Neural progenitor cell (in vitro differentiated cells): ENCODE data around the gene SMAD2. TPM values are rescaled to one million over a fixed set of nuclear protein-coding genes. Genes with fewer than 3 reads are reported as not detected.

Experiments
- DNase-seq: peaks from one replicate; pipeline ENCODE4 v3.0.0-alpha.2; 2016; ENCODE audit warnings: low spot score
- H2AFZ ChIP-seq: fragments of 200-600 bp; sonication (generic); replicated peaks from 2 replicates; pipeline ENCODE4 v1.6.1; 2016; ENCODE audit warnings: antibody characterized with exemption
- H3F3A ChIP-seq: fragments of 200-600 bp; sonication (generic); 2 replicates; pipeline ENCODE4 v1.6.1; 2016; ENCODE audit warnings: antibody characterized with exemption, low read depth
- H3K27ac ChIP-seq: fragments of 200-600 bp; sonication (generic); 2 replicates; pipeline ENCODE4 v1.5.1; 2016; ENCODE audit warnings: mild to moderate bottlenecking
- H3K27me3 ChIP-seq: fragments of 200-600 bp; sonication (generic); 2 replicates; pipeline ENCODE4 v1.6.1; 2016; ENCODE audit warnings: mild to moderate bottlenecking, moderate library complexity
- H3K36me3 ChIP-seq: fragments of 200-600 bp; sonication (generic); 2 replicates; pipeline ENCODE4 v1.5.1; 2016
- H3K4me1 ChIP-seq: fragments of 200-600 bp; sonication (generic); 2 replicates; pipeline ENCODE4 v1.6.1; 2016; ENCODE audit warnings: mixed run types
- H3K4me2 ChIP-seq: fragments of 200-600 bp; sonication (generic); 2 replicates; pipeline ENCODE4 v1.6.1; 2016
- H3K4me3 ChIP-seq: fragments of 200-600 bp; sonication (generic); 2 replicates; pipeline ENCODE4 v1.5.1; 2016
- H3K79me2 ChIP-seq: fragments of 200-600 bp; sonication (generic); 2 replicates; pipeline ENCODE4 v1.6.1; 2016; ENCODE audit warnings: low read depth
- H3K9ac ChIP-seq: fragments of 200-600 bp; sonication (generic); 2 replicates; pipeline ENCODE4 v1.6.1; 2016
- H3K9me3 ChIP-seq: fragments of 200-600 bp; sonication (generic); 2 replicates; pipeline ENCODE4 v1.5.1; 2016; ENCODE audit warnings: low read depth
- H4K20me1 ChIP-seq: fragments of 200-600 bp; sonication (generic); 2 replicates; pipeline ENCODE4 v1.6.1; 2016; ENCODE audit warnings: low read depth
- H3K27ac Mint-ChIP-seq: 3 replicates; pipeline ENCODE4 v1.8.0; 2021; ENCODE audit warnings: mixed read lengths
- H3K27me3 Mint-ChIP-seq: 2 replicates; pipeline ENCODE4 v1.8.0; 2022; ENCODE audit warnings: low read depth, mild to moderate bottlenecking, inconsistent platforms, moderate library complexity, mixed read lengths; ENCODE audit not compliant: insufficient read depth
- H3K36me3 Mint-ChIP-seq: 3 replicates; pipeline ENCODE4 v1.8.0; 2021; ENCODE audit warnings: mixed read lengths
- H3K4me1 Mint-ChIP-seq: 3 replicates; pipeline ENCODE4 v1.8.0; 2021; ENCODE audit warnings: mixed read lengths
- H3K4me3 Mint-ChIP-seq: 3 replicates; pipeline ENCODE4 v1.8.0; 2021; ENCODE audit warnings: mild to moderate bottlenecking, moderate library complexity, mixed read lengths
- H3K9me3 Mint-ChIP-seq: 3 replicates; pipeline ENCODE4 v1.8.0; 2020; ENCODE audit warnings: mixed read lengths
- EZH2 ChIP-seq: fragments of 200-600 bp; sonication (generic); IDR thresholded peaks from 2 replicates; pipeline ENCODE4 v1.6.1; 2017; ENCODE audit warnings: antibody characterized with exemption, mild to moderate bottlenecking, moderate library complexity
- EZH2phosphoT487 ChIP-seq: fragments of 200-600 bp; sonication (generic); IDR thresholded peaks from 2 replicates; pipeline ENCODE4 v1.6.1; 2017; ENCODE audit warnings: antibody characterized with exemption
- total RNA-seq: library from RNA; depleted of rRNA; stranded (reverse); fragments of >200 nt; gene quantifications from 2 replicates; pipeline ENCODE4 v1.2.3, GENCODE V29; 2015; ENCODE audit warnings: low replicate concordance
- TF ChIP-seq, protein P1 (sequence below): fragments of 200-600 bp; sonication (generic); IDR thresholded peaks from 2 replicates; pipeline ENCODE4 v1.5.1; 2017; ENCODE audit warnings: antibody characterized with exemption, mild to moderate bottlenecking

The SMAD2 gene
- total RNA-seq, 1 donor from 2014 or later = 233 TPM

DNA sequence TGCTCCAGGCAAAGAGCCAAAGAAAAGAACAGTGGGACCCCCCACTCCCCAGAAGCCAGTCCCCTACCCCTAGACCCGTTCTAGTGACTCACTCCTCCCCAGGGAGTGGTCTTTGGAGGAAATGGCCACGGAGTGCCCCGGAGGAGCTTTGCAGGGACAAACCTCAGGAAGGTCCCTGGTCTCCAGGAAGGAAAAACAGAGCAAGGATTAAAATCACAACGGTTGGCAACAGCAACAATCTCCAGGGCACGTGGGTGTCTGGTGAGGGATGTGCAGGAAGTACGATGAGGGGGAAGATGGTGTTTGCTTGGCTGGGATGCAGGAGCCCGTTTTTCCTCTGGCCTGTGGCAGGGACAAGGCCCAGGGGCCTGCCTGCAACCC lies 135.0 kb downstream of the SMAD2 start:
- Mint-ChIP-seq H3K27me3 (peaks cover 6% of the 10 kb centered on the region), H3K9me3 (no peaks in the 10 kb centered on the region), H3K36me3 (no peaks in the 10 kb centered on the region), H3K4me1 (peaks cover 7% of the 10 kb centered on the region), H3K4me3 (no peak overlapping the region), H3K27ac (no peak overlapping the region)
- no peak for DNase-seq
- Histone ChIP-seq H3F3A (no peaks in the 10 kb centered on the region), H3K36me3 (no peaks in the 10 kb centered on the region), H3K27ac (no peak overlapping the region), H3K4me1 (no peaks in the 10 kb centered on the region), H2AFZ (no peak overlapping the region), H3K9me3 (no peaks in the 10 kb centered on the region), H3K27me3 (no peaks in the 10 kb centered on the region), H3K4me3 (no peak overlapping the region), H4K20me1 (no peaks in the 10 kb centered on the region), H3K9ac (no peak overlapping the region), H3K79me2 (no peaks in the 10 kb centered on the region), H3K4me2 (no peak overlapping the region)
- TF ChIP-seq EZH2phosphoT487 = no peak
- TF ChIP-seq EZH2 = no peak
- TF ChIP-seq, protein P1, sequence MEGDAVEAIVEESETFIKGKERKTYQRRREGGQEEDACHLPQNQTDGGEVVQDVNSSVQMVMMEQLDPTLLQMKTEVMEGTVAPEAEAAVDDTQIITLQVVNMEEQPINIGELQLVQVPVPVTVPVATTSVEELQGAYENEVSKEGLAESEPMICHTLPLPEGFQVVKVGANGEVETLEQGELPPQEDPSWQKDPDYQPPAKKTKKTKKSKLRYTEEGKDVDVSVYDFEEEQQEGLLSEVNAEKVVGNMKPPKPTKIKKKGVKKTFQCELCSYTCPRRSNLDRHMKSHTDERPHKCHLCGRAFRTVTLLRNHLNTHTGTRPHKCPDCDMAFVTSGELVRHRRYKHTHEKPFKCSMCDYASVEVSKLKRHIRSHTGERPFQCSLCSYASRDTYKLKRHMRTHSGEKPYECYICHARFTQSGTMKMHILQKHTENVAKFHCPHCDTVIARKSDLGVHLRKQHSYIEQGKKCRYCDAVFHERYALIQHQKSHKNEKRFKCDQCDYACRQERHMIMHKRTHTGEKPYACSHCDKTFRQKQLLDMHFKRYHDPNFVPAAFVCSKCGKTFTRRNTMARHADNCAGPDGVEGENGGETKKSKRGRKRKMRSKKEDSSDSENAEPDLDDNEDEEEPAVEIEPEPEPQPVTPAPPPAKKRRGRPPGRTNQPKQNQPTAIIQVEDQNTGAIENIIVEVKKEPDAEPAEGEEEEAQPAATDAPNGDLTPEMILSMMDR = no peak

DNA sequence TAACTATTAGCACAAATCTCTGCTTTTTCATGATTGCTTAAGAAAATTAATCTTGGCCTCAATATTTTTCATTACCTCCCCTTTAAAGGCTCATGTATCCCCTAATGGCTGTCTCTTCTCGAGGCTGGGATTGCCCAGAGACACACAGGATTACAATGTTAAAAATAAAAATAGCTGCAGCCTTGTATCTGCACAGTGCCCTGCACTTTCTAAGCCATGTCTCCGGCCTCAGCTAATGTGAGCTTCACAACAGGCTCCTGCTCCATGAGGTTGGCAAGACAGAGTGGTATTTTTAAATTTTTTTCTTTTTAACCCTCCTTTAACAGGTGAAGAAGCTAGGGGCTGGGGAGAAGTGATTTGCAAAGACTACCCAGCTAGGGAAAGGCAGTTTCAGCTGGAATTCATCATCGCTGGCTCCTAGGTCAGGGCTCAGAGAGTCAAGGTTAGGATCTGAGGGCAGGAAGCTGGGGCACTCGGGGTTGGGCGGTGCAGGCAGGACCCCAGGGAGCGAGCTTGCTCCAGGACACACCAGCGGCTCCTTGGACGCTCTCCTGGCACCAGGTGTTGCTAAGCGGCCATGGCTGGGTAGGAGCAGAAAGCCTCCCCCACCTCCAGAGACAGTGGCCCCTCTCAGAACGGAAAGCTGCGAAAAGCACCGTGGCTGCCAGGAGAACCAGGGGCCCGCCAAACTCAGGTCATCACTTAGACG lies 135.6 kb downstream of the SMAD2 start:
- Histone ChIP-seq H3K4me3 (no peak overlapping the region), H3K4me2 (no peak overlapping the region), H3K9ac (no peak overlapping the region), H3F3A (no peaks in the 10 kb centered on the region), H3K4me1 (no peaks in the 10 kb centered on the region), H3K27me3 (no peaks in the 10 kb centered on the region), H4K20me1 (no peaks in the 10 kb centered on the region), H3K27ac (no peak overlapping the region), H3K79me2 (no peaks in the 10 kb centered on the region), H3K36me3 (no peaks in the 10 kb centered on the region), H3K9me3 (no peaks in the 10 kb centered on the region), H2AFZ (no peak overlapping the region)
- no peaks in the 10 kb centered on the region for H3K9me3 Mint-ChIP-seq
- H3K4me1 Mint-ChIP-seq = peaks cover 7% of the 10 kb centered on the region
- H3K27me3 Mint-ChIP-seq = peaks cover 6% of the 10 kb centered on the region
- H3K4me3 Mint-ChIP-seq = no peak overlapping the region
- no peak overlapping the region for H3K27ac Mint-ChIP-seq
- no peak for DNase-seq
- no peaks in the 10 kb centered on the region for H3K36me3 Mint-ChIP-seq
- TF ChIP-seq EZH2phosphoT487 (no peak), EZH2 (no peak)
- TF ChIP-seq, protein P1 = no peak

DNA sequence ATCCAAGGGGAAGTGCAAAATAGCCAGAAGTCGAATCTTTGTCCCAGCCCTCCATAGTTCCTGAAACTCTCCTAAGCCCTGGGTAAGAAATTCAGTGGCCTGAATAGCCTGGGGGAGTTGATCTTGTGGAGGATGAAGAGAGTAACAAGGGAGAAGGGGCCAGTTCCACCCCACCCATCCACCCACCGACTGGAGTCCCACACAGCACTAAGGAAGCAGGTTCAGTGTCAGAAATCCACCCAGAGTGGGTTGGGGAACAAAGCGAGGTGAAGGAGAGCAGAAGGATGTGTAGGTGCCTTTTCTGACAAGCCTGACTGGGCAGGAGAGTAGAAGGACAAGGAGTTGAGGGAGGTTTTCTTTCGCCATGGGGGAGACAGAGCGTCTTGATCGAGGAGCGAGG lies 136.8 kb downstream of the SMAD2 start:
- TF ChIP-seq EZH2 (no peak), EZH2phosphoT487 (no peak)
- TF ChIP-seq, protein P1 = no peak

More for the DNA sequence above, 136.8 kb downstream of the SMAD2 start:
- no peaks in the 10 kb centered on the region for H4K20me1 ChIP-seq
- H3F3A ChIP-seq = no peaks in the 10 kb centered on the region
- H3K4me1 ChIP-seq = no peaks in the 10 kb centered on the region
- H3K36me3 ChIP-seq = no peaks in the 10 kb centered on the region
- Mint-ChIP-seq H3K27me3 (peaks cover 3% of the 10 kb centered on the region), H3K9me3 (no peaks in the 10 kb centered on the region), H3K27ac (no peak overlapping the region), H3K36me3 (no peaks in the 10 kb centered on the region), H3K4me1 (peaks cover 7% of the 10 kb centered on the region), H3K4me3 (no peak overlapping the region)
- H3K79me2 ChIP-seq = no peaks in the 10 kb centered on the region
- no peak for DNase-seq
- no peak overlapping the region for H2AFZ ChIP-seq
- H3K9ac ChIP-seq = no peak overlapping the region
- no peak overlapping the region for H3K4me3 ChIP-seq
- no peaks in the 10 kb centered on the region for H3K9me3 ChIP-seq
- H3K4me2 ChIP-seq = no peak overlapping the region
- no peaks in the 10 kb centered on the region for H3K27me3 ChIP-seq
- H3K27ac ChIP-seq = no peak overlapping the region
